OCI-LY7 (cell line): ENCODE measurements around the gene KCNT1. TPM values are rescaled to one million over a fixed set of nuclear protein-coding genes. Genes with fewer than 3 reads are reported as not detected.

Experiments used
- BruUV-seq: library from RNA; stranded (reverse); fragments of 400-500 nt; replicated peaks from 2 replicates; lab custom pipeline; 2021; lab: Mats Ljungman, UMichigan
- CTCF ChIA-PET: fragments of 300-600 bp; sonication (Branson Sonifier 250); formaldehyde crosslinking; loops from one replicate; lab custom pipeline; 2022; ENCODE audit warnings: antibody characterized with exemption; ENCODE audit not compliant: unreplicated experiment; lab: Charles Lee
- POLR2A ChIA-PET: fragments of 300-600 bp; sonication (Branson Sonifier 250); formaldehyde crosslinking; loops from one replicate; lab custom pipeline; 2022; ENCODE audit warnings: antibody characterized with exemption; lab: Charles Lee
- DNase-seq: peaks from one replicate; pipeline ENCODE4 v3.0.0-alpha.2; 2015; ENCODE audit warnings: low spot score
- H2AFZ ChIP-seq: fragments of 200-600 bp; sonication (generic), shearing (Covaris generic); 2 replicates; pipeline ENCODE4 v1.6.1; 2014; ENCODE audit warnings: mild to moderate bottlenecking, antibody characterized with exemption, low read length, moderate library complexity
- H3K27ac ChIP-seq: fragments of 200-600 bp; sonication (generic); 2 replicates; pipeline ENCODE4 v1.5.1; 2014; ENCODE audit warnings: mixed run types, low read depth, mild to moderate bottlenecking, moderate library complexity, low read length, inconsistent platforms; ENCODE audit not compliant: poor library complexity, severe bottlenecking
- H3K36me3 ChIP-seq: fragments of 200-600 bp; sonication (generic); 2 replicates; pipeline ENCODE4 v1.6.1; 2014; ENCODE audit warnings: mild to moderate bottlenecking, antibody characterized with exemption, low read length, moderate library complexity, mixed read lengths; ENCODE audit not compliant: insufficient read depth
- H3K4me1 ChIP-seq: fragments of 200-600 bp; sonication (generic); 2 replicates; pipeline ENCODE4 v1.5.1; 2014; ENCODE audit warnings: mild to moderate bottlenecking, low read length; ENCODE audit not compliant: insufficient read depth, poor library complexity, severe bottlenecking
- H3K4me2 ChIP-seq: fragments of 200-600 bp; sonication (generic); 2 replicates; pipeline ENCODE4 v1.6.1; 2014; ENCODE audit warnings: mild to moderate bottlenecking, low read length
- H3K4me3 ChIP-seq: fragments of 200-600 bp; sonication (generic); 2 replicates; pipeline ENCODE4 v1.5.1; 2014; ENCODE audit warnings: mild to moderate bottlenecking, low read depth, low read length; ENCODE audit not compliant: poor library complexity, severe bottlenecking
- H3K79me2 ChIP-seq: fragments of 200-600 bp; sonication (generic); 2 replicates; pipeline ENCODE4 v1.6.1; 2016; ENCODE audit warnings: low read depth, mild to moderate bottlenecking, low read length, moderate library complexity, mixed read lengths; ENCODE audit not compliant: insufficient read depth
- H3K9me2 ChIP-seq: fragments of 200-600 bp; sonication (generic); 2 replicates; pipeline ENCODE4 v1.6.1; 2016; ENCODE audit warnings: mild to moderate bottlenecking, low read length, mixed read lengths; ENCODE audit not compliant: insufficient read depth
- H3K9me3 ChIP-seq: fragments of 200-600 bp; sonication (generic); 2 replicates; pipeline ENCODE4 v1.6.1; 2014; ENCODE audit warnings: mild to moderate bottlenecking, mixed run types, low read length, mixed read lengths
- H4K20me1 ChIP-seq: fragments of 200-600 bp; sonication (generic); 2 replicates; pipeline ENCODE4 v1.6.1; 2014; ENCODE audit warnings: mild to moderate bottlenecking, antibody characterized with exemption, low read length, moderate library complexity, mixed read lengths; ENCODE audit not compliant: insufficient read depth
- EZH2phosphoT487 ChIP-seq: fragments of 200-600 bp; sonication (generic); IDR thresholded peaks from 2 replicates; pipeline ENCODE4 v1.6.1; 2018; ENCODE audit warnings: low read depth, borderline replicate concordance, mild to moderate bottlenecking, mixed run types, antibody characterized with exemption, low read length, moderate library complexity, mixed read lengths
- intact Hi-C: fragments of 100-400 bp; cut with micrococcal nuclease; formaldehyde crosslinking; loops from one replicate; pipeline ENCODE4 v1.10.0; 2022; ENCODE audit not compliant: unreplicated experiment
- total RNA-seq, 2 experiments: library from RNA; depleted of rRNA in 1 of 2; stranded (reverse); fragments of >200 nt in 1 of 2; shearing (Covaris generic) in 1 of 2; gene quantifications; 2 replicates each; pipeline ENCODE4 v1.2.3, GENCODE V29; 2014 to 2022
- TF ChIP-seq, protein P1 (sequence below): fragments of 200-600 bp; sonication (generic); conservative IDR thresholded peaks from 2 replicates; pipeline ENCODE4 v1.5.1; 2014; ENCODE audit warnings: mild to moderate bottlenecking, antibody characterized with exemption, low read length, moderate library complexity, mixed read lengths

The KCNT1 gene
- total RNA-seq, 2 experiments from 2014 or later: not detected

DNA sequence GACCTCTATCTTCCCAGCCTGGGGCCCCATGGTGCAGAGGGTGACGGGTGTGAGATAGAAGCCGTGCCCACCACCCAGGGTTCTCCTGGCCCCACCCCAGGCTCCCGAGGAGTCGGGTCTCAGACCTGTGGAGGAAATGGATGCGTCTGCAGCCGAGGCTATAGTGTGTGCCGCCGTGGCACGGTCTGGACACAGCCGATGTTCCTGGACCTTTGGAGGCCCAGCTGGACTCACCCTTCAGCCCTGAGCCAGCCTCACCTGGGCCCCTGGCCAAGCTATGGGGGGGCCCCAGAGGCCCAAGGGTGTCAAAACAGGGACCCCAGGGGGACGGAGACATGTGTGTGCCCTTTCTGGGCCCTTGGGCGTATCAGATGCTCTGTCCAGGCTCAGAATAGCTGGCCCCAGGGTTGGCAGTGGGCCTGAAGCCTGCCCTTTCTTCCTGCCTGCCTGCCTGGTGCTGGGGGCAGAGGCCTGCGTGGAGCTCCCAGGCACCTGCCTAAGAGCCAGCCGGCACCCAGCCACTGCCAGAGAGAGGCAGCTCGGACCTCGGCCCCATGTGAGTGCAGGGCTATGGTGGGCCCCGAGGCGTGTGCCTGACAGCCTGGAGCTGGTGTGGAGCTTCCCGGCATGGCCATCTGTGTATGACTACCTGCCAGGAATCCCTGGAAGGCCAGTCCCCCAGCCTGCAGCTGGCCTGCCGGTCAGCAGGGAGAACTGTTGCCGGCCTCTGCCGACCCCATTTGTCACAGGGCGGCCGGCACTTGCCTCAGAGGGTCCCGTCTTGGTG lies 41.8 kb downstream of the KCNT1 start:
- Histone ChIP-seq H3K4me1 (no peaks in the 10 kb centered on the region), H4K20me1 (no peaks in the 10 kb centered on the region), H3K9me2 (no peaks in the 10 kb centered on the region), H3K27ac (no peak overlapping the region), H3K36me3 (no peaks in the 10 kb centered on the region), H3K9me3 (no peaks in the 10 kb centered on the region), H3K4me2 (no peak overlapping the region), H3K79me2 (no peaks in the 10 kb centered on the region), H3K4me3 (no peak overlapping the region), H2AFZ (no peak overlapping the region)
- BruUV-seq: no TSS peak
- intact Hi-C loops: no loop called here
- no peak for TF ChIP-seq EZH2phosphoT487
- TF ChIP-seq, protein P1, sequence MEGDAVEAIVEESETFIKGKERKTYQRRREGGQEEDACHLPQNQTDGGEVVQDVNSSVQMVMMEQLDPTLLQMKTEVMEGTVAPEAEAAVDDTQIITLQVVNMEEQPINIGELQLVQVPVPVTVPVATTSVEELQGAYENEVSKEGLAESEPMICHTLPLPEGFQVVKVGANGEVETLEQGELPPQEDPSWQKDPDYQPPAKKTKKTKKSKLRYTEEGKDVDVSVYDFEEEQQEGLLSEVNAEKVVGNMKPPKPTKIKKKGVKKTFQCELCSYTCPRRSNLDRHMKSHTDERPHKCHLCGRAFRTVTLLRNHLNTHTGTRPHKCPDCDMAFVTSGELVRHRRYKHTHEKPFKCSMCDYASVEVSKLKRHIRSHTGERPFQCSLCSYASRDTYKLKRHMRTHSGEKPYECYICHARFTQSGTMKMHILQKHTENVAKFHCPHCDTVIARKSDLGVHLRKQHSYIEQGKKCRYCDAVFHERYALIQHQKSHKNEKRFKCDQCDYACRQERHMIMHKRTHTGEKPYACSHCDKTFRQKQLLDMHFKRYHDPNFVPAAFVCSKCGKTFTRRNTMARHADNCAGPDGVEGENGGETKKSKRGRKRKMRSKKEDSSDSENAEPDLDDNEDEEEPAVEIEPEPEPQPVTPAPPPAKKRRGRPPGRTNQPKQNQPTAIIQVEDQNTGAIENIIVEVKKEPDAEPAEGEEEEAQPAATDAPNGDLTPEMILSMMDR: no peak
- POLR2A ChIA-PET: no interaction called here
- CTCF ChIA-PET: no interaction called here
- DNase-seq: no peak

GRCh38 chr9:135744333-135745070 lies 42.5 kb downstream of the KCNT1 start:
- Histone ChIP-seq H3K27ac (no peak overlapping the region), H3K36me3 (no peaks in the 10 kb centered on the region), H3K4me3 (no peak overlapping the region), H3K9me2 (no peaks in the 10 kb centered on the region), H2AFZ (no peak overlapping the region), H3K79me2 (no peaks in the 10 kb centered on the region), H3K4me1 (no peaks in the 10 kb centered on the region), H3K9me3 (no peaks in the 10 kb centered on the region), H3K4me2 (no peak overlapping the region), H4K20me1 (no peaks in the 10 kb centered on the region)
- intact Hi-C loops: no loop called here
- CTCF ChIA-PET: no interaction called here
- POLR2A ChIA-PET: no interaction called here
- DNase-seq: no peak
- TF ChIP-seq, protein P1: no peak
- TF ChIP-seq EZH2phosphoT487: no peak
- BruUV-seq: no TSS peak

DNA sequence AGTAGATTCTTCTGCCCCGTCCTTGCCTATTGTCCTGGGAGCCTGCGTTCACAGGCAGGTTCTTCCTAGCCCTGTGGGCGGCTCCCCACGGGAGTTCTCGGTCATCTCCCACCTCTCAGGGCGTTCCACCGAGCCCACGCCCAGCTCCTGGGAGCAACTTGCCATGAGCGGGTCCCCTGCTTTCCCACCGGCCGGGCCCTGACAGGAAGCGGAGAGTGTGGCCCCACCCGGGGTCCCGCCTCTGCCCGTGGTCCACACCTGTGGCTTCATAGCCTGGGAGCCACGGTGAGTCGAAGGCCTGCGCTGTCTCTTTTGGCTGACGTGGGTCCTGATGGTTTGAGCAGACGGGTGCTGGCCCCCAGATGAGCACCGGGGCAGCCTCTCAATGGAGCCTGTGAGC lies 43.2 kb downstream of the KCNT1 start:
- no peaks in the 10 kb centered on the region for H3K4me1 ChIP-seq
- ChIA-PET CTCF (no interaction called here), POLR2A (no interaction called here)
- no peak for TF ChIP-seq EZH2phosphoT487
- TF ChIP-seq, protein P1: no peak
- H3K4me3 ChIP-seq: no peak overlapping the region
- H3K9me2 ChIP-seq: no peaks in the 10 kb centered on the region
- H3K27ac ChIP-seq: no peak overlapping the region
- H3K79me2 ChIP-seq: no peaks in the 10 kb centered on the region
- intact Hi-C loops: no loop called here
- H2AFZ ChIP-seq: no peak overlapping the region
- no peaks in the 10 kb centered on the region for H4K20me1 ChIP-seq
- H3K36me3 ChIP-seq: no peaks in the 10 kb centered on the region
- no peak for DNase-seq
- no TSS peak for BruUV-seq
- H3K4me2 ChIP-seq: no peak overlapping the region
- H3K9me3 ChIP-seq: no peaks in the 10 kb centered on the region
